ENCODE measurements around the gene ALPK1.
"Not testable (repeated sequence)": the region's sequence is repeated elsewhere in the genome, so short reads cannot be mapped to it uniquely, and the experiment has no call there.

The ALPK1 gene

GRCh38 chr4:112379306-112379705, 82.1 kb downstream of the ALPK1 start:
- no peak for DNase-seq (ENCODE audit: low read depth)

GRCh38 chr4:112381996-112382692, 85.0 kb downstream of the ALPK1 start:
- DNase-seq (ENCODE audit: low read depth) = no peak

GRCh38 chr4:112386071-112386470, 88.9 kb downstream of the ALPK1 start:
- DNase-seq (ENCODE audit: low read depth) = no peak

GRCh38 chr4:112402098-112402497, 104.9 kb downstream of the ALPK1 start:
- DNase-seq (ENCODE audit: low read depth) = no peak

- no peak for DNase-seq (ENCODE audit: low read depth)
Measured at GRCh38 chr4:112403101-112403945, 106.2 kb downstream of the ALPK1 start.

GRCh38 chr4:112410364-112410763, 113.2 kb downstream of the ALPK1 start:
- peak; percentile 9 for DNase-seq (ENCODE audit: low read depth)

- no peak for DNase-seq (ENCODE audit: low read depth)
Measured at GRCh38 chr4:112410804-112411203, 113.6 kb downstream of the ALPK1 start.

GRCh38 chr4:112411781-112412550, 114.8 kb downstream of the ALPK1 start:
- DNase-seq (ENCODE audit: low read depth) = no peak

- DNase-seq (ENCODE audit: low read depth) = no peak
Measured at GRCh38 chr4:112416464-112416863, 119.3 kb downstream of the ALPK1 start.

- no peak for DNase-seq (ENCODE audit: low read depth)
Measured at GRCh38 chr4:112418092-112418491, 120.9 kb downstream of the ALPK1 start.

- no peak for DNase-seq (ENCODE audit: low read depth)
Measured at GRCh38 chr4:112421911-112422310, 124.7 kb downstream of the ALPK1 start.

GRCh38 chr4:112422644-112423043, 125.5 kb downstream of the ALPK1 start:
- no peak for DNase-seq (ENCODE audit: low read depth)

- DNase-seq (ENCODE audit: low read depth) = no peak
Measured at GRCh38 chr4:112423591-112423990, 126.4 kb downstream of the ALPK1 start.

- no peak for DNase-seq (ENCODE audit: low read depth)
Measured at GRCh38 chr4:112425823-112426222, 128.7 kb downstream of the ALPK1 start.

GRCh38 chr4:112426416-112426815, 129.2 kb downstream of the ALPK1 start:
- no peak for DNase-seq (ENCODE audit: low read depth)

GRCh38 chr4:112431158-112431557, 134.0 kb downstream of the ALPK1 start:
- no peak for DNase-seq (ENCODE audit: low read depth)

- no peak for DNase-seq (ENCODE audit: low read depth)
Measured at GRCh38 chr4:112436987-112437386, 139.8 kb downstream of the ALPK1 start.

- not testable (repeated sequence) for DNase-seq (ENCODE audit: low read depth)
Measured at GRCh38 chr4:112442226-112442625, 145.1 kb downstream of the ALPK1 start.

GRCh38 chr4:112448306-112449132, 151.3 kb downstream of the ALPK1 start:
- peak; percentile 67 for DNase-seq (ENCODE audit: low read depth)

GRCh38 chr4:112449708-112450107, 152.5 kb downstream of the ALPK1 start:
- DNase-seq (ENCODE audit: low read depth) = no peak

- DNase-seq (ENCODE audit: low read depth) = no peak
Measured at GRCh38 chr4:112451104-112451503, 153.9 kb downstream of the ALPK1 start.

GRCh38 chr4:112451831-112452230, 154.7 kb downstream of the ALPK1 start:
- no peak for DNase-seq (ENCODE audit: low read depth)

All from amniotic epithelial cell (primary cell).